ENCODE data around the gene RPL27A. TPM values are rescaled to one million over a fixed set of nuclear protein-coding genes. Genes with fewer than 3 reads are reported as not detected.

The RPL27A gene
- total RNA-seq, 2 donors from 2014 or later, result 320 to 1,209 TPM

GRCh38 chr11:8722809-8723208 is 40.2 kb downstream of the RPL27A start:
- Histone ChIP-seq H3K27ac (peak overlapping the region in 1 of 4 donors; percentile 17), H3K4me3 (no peak overlapping the region), H3K4me1 (peaks cover 51% of the 10 kb centered on the region), H3K9me3 (no peaks in the 10 kb centered on the region), H3K36me3 (replicated peaks in 1 of 2; ENCODE audit: insufficient read depth in 1 of 2, low read depth in 2 of 2) (no peaks in the 10 kb centered on the region), H3K27me3 (no peaks in the 10 kb centered on the region)
- WGBS, 2 donors, result 90 to 93% methylated on average over 3 of the region's 3 CpGs
- TF ChIP-seq CTCF (IDR thresholded peaks at IDR 0.05) (no peak), POLR2A (IDR thresholded peaks at IDR 0.05) (no peak)
- ATAC-seq, result no peak
- DNase-seq, result no peak
- intact Hi-C loops (cut with DNase I), result no loop called here

- intact Hi-C loops (cut with DNase I), result no loop called here
- no peak for ATAC-seq
- Histone ChIP-seq H3K36me3 (replicated peaks in 1 of 2; ENCODE audit: insufficient read depth in 1 of 2, low read depth in 2 of 2) (no peaks in the 10 kb centered on the region), H3K27ac (no peak overlapping the region), H3K27me3 (no peaks in the 10 kb centered on the region), H3K9me3 (no peaks in the 10 kb centered on the region), H3K4me1 (peaks cover 43% of the 10 kb centered on the region), H3K4me3 (no peak overlapping the region)
- 91 to 96% methylated on average over 6 to 7 of the region's 7 CpGs for WGBS, 2 donors
- no peak for DNase-seq
- TF ChIP-seq POLR2A (IDR thresholded peaks at IDR 0.05), result no peak
- no peak for TF ChIP-seq CTCF (IDR thresholded peaks at IDR 0.05)
Observed at GRCh38 chr11:8723711-8724110, 41.1 kb downstream of the RPL27A start.

- 75 to 79% methylated on average over 7 of the region's 7 CpGs for WGBS, 2 donors
Observed at GRCh38 chr11:8724682-8725081, 42.1 kb downstream of the RPL27A start.

GRCh38 chr11:8726395-8726794 is 43.8 kb downstream of the RPL27A start:
- H3K9me3 ChIP-seq, result no peaks in the 10 kb centered on the region
- peaks cover 0 to 2% of the 10 kb centered on the region in 2 donors for H3K36me3 ChIP-seq (replicated peaks in 1 of 2; ENCODE audit: insufficient read depth in 1 of 2, low read depth in 2 of 2)
- TF ChIP-seq CTCF (IDR thresholded peaks at IDR 0.05) (no peak), POLR2A (IDR thresholded peaks at IDR 0.05) (no peak)
- DNase-seq (no peak), ATAC-seq (no peak)
- whole genome bisulfite sequencing, 2 donors, result 83 to 89% methylated on average over 4 of the region's 4 CpGs
- H3K27me3 ChIP-seq, result no peaks in the 10 kb centered on the region
- H3K4me3 ChIP-seq, result no peak overlapping the region
- no peak overlapping the region for H3K27ac ChIP-seq
- peaks cover 16% of the 10 kb centered on the region for H3K4me1 ChIP-seq
- intact Hi-C loops (cut with DNase I), result no loop called here

More at GRCh38 chr11:8724682-8725081, 42.1 kb downstream of the RPL27A start:
- Histone ChIP-seq H3K9me3 (no peaks in the 10 kb centered on the region), H3K4me1 (peaks cover 33% of the 10 kb centered on the region), H3K36me3 (replicated peaks in 1 of 2; ENCODE audit: insufficient read depth in 1 of 2, low read depth in 2 of 2) (peaks cover 0 to under 1% of the 10 kb centered on the region in 2 donors), H3K4me3 (no peak overlapping the region), H3K27ac (no peak overlapping the region), H3K27me3 (no peaks in the 10 kb centered on the region)
- no peak for TF ChIP-seq CTCF (IDR thresholded peaks at IDR 0.05)
- DNase-seq (no peak), ATAC-seq (no peak)
- intact Hi-C loops (cut with DNase I), result no loop called here

GRCh38 chr11:8728563-8728962 is 46.0 kb downstream of the RPL27A start:
- Histone ChIP-seq H3K9me3 (no peaks in the 10 kb centered on the region), H3K4me1 (peaks cover 28% of the 10 kb centered on the region), H3K4me3 (no peak overlapping the region), H3K27ac (no peak overlapping the region), H3K36me3 (replicated peaks in 1 of 2; ENCODE audit: insufficient read depth in 1 of 2, low read depth in 2 of 2) (peaks cover 0 to 2% of the 10 kb centered on the region in 2 donors), H3K27me3 (no peaks in the 10 kb centered on the region)
- ATAC-seq (no peak), DNase-seq (no peak)
- intact Hi-C loops (cut with DNase I), result no loop called here
- TF ChIP-seq POLR2A (IDR thresholded peaks at IDR 0.05) (no peak), CTCF (IDR thresholded peaks at IDR 0.05) (no peak)
- WGBS, 2 donors, result 64 to 66% methylated on average over 4 of the region's 4 CpGs
